ENCODE measurements around the gene BMERB1. TPM values are rescaled to one million over a fixed set of nuclear protein-coding genes. Genes with fewer than 3 reads are reported as not detected.
"Not testable (repeated sequence)": the region's sequence is repeated elsewhere in the genome, so short reads cannot be mapped to it uniquely, and the experiment has no call there.

The BMERB1 gene
- 43.1 TPM for polyA plus RNA-seq (2013, experiment 1 of 4)
- 40.1 TPM for polyA plus RNA-seq (2013, experiment 2 of 4)
- polyA plus RNA-seq (2013, experiment 3 of 4): 42.0 TPM
- 40.8 TPM for polyA plus RNA-seq (2013, experiment 4 of 4)

DNA sequence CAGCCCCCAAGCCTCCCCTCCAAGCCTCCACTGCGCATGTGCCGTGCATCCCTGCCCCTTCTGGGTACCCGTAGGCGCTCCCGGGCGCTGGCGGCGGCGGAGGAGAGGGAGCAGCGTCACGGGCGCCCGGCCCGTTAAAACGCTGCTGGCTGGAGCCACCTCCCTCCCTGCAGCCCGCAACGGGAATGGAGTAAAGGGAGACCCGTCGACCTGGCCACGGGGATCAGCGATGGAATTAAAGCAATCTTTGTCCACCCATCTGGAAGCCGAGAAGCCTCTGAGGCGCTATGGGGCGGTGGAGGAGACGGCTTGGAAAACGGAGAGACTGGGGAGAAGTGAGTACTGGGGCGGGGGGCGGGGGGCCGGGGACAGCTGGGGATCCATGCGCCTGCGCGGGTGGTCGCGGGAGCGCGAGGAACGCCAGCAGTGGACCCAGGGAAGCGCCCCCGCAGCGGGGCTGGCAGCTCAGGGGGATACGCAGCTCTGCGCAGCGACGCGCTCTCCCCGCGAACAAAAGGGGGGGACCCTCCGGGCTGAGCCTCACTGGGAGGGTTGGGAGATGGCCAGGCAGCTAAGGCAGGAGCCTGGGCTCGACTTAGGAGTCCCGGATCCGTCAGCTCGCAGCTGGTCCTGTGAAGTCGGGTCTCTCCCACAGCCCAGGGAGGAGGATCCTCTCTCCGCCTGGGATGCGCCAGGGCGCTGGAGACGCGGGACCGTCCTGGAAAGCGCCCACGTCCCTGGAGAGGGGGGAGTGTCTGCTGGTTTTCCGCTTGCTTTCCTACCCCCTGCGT is at the start of gene BMERB1:
TSS of gene BMERB1 (plus strand) at position 164 of the 791 bp plus-strand sequence. CDS start at position 230, 66 bp downstream.
- Histone ChIP-seq H3K36me3 (ENCODE audit: control insufficient read depth, insufficient read depth, low read length) (no peaks in the 10 kb centered on the region), H3K27me3 (ENCODE audit: control insufficient read depth, insufficient read depth, low read length, poor library complexity, severe bottlenecking) (peaks cover 10% of the 10 kb centered on the region), H3K27ac (ENCODE audit: insufficient read depth, low read depth, low read length, poor library complexity, severe bottlenecking) (no peak within 1 kb of the TSS), H3K4me3 (ENCODE audit: insufficient read depth, low read depth, low read length) (peak within 1 kb of the TSS; percentile 81), H3K9me3 (ENCODE audit: control insufficient read depth, low read length) (no peaks in the 10 kb centered on the region), H3K4me1 (ENCODE audit: control insufficient read depth, insufficient read depth, low read length) (no peaks in the 10 kb centered on the region)
- WGBS, 2 experiments: 0% methylated on average over 63 of the region's 63 CpGs

DNA sequence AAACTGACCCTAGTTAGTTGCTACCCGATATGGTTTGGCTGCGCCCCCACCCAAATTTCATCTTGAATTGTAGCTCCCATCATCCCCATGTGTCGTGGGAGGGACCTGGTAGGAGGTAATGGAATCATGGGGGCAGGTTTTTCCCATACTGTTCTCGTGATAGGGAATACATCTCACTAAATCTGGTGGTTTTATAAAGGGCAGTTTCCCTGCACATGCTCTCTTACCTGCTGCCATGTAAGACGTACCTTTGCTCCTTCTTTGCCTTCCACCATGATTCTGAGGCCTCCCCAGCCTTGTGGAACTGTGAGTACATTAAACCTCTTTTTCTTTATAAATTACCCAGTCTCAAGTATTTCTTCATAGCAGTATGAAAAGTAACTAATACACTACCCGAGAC is 46.3 kb upstream of the BMERB1 start:
- 94 to 96% methylated on average over 5 of the region's 6 CpGs for WGBS, 2 experiments
- not testable (repeated sequence) for H3K27ac ChIP-seq (ENCODE audit: insufficient read depth, low read depth, low read length, poor library complexity, severe bottlenecking); H3K36me3 ChIP-seq (ENCODE audit: control insufficient read depth, insufficient read depth, low read length); H3K4me1 ChIP-seq (ENCODE audit: control insufficient read depth, insufficient read depth, low read length); H3K27me3 ChIP-seq (ENCODE audit: control insufficient read depth, insufficient read depth, low read length, poor library complexity, severe bottlenecking); H3K4me3 ChIP-seq (ENCODE audit: insufficient read depth, low read depth, low read length); H3K9me3 ChIP-seq (ENCODE audit: control insufficient read depth, low read length)

DNA sequence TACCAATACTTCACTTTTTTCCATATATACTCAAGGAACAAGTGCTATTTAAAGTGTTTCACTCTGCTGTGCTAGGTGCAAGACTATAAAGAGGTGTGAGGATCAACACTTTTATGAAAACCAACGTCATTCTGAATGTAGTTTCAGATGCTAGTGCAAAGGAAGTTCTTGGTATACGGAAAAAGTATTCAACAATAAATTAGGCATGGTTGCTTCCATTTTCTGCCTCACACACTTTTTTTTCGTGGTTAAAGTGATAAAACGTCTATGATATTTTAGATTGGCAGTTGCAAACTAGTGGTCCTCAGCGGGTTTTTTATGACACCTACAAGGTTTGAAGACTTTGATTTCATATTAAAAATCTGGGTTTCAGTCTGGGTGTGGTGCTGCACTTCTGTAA is 44.5 kb upstream of the BMERB1 start:
- H3K27ac ChIP-seq (ENCODE audit: insufficient read depth, low read depth, low read length, poor library complexity, severe bottlenecking); H3K4me3 ChIP-seq (ENCODE audit: insufficient read depth, low read depth, low read length): not testable (repeated sequence)
- WGBS, 2 experiments: 90 to 95% methylated on average over 5 of the region's 5 CpGs

DNA sequence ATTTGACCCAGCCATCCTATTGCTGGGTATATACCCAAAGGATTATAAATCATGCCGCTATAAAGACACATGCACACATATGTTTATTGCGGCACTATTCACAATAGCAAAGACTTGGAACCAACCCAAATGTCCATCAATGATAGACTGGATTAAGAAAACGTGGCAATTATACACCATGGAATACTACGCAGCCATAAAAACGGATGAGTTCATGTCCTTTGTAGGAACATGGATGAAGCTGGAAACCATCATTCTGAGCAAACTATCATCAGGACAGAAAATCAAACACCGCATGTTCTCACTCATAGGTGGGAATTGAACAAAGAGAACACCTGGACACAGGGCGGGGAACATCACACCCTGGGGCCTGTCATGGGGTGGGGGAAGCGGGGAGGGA is 41.4 kb upstream of the BMERB1 start:
- not testable (repeated sequence) for H3K36me3 ChIP-seq (ENCODE audit: control insufficient read depth, insufficient read depth, low read length); H3K4me3 ChIP-seq (ENCODE audit: insufficient read depth, low read depth, low read length); H3K27ac ChIP-seq (ENCODE audit: insufficient read depth, low read depth, low read length, poor library complexity, severe bottlenecking); H3K9me3 ChIP-seq (ENCODE audit: control insufficient read depth, low read length); H3K4me1 ChIP-seq (ENCODE audit: control insufficient read depth, insufficient read depth, low read length)
- WGBS, 2 experiments: 91 to 92% methylated on average over 6 to 7 of the region's 8 CpGs
- peaks cover 12% of the 10 kb centered on the region for H3K27me3 ChIP-seq (ENCODE audit: control insufficient read depth, insufficient read depth, low read length, poor library complexity, severe bottlenecking)

More for the DNA sequence above, 44.5 kb upstream of the BMERB1 start:
- not testable (repeated sequence) for H3K36me3 ChIP-seq (ENCODE audit: control insufficient read depth, insufficient read depth, low read length); H3K4me1 ChIP-seq (ENCODE audit: control insufficient read depth, insufficient read depth, low read length); H3K27me3 ChIP-seq (ENCODE audit: control insufficient read depth, insufficient read depth, low read length, poor library complexity, severe bottlenecking); H3K9me3 ChIP-seq (ENCODE audit: control insufficient read depth, low read length)

DNA sequence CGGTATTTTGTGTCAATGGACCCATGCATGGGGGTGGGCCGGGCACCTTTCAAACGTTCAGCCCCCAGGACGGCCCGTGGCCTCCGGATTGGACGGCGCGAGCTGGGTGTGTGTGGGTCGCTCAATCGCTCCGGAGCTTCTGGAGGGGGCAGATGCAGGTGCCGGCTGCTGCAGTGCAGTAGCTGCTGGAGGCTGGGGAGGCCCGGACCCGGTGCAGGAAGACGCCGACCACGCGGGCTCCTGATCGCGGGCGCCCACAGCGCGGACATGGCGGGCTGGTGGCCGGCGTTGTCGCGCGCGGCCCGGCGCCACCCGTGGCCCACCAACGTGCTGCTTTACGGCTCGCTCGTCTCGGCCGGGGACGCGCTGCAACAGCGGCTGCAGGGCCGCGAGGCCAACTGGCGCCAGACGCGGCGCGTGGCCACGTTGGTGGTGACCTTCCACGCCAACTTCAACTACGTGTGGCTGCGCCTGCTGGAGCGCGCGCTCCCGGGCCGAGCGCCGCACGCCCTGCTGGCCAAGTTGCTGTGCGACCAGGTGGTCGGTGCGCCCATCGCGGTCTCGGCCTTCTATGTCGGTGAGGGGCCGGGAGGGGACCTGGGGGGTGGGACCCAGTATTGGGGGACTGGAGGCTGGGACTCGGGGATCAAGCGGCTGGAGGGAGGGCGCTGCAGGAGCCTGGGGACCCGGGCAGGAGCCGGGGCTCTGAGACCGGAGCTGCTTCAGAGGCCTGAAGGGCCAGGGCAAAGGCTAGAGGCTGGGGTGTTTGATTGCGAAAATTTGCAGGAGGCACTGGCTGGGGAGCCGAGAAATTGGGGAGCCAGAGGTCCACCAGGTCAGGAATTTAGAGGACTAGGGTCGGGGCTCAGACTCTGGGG is 38.5 kb upstream of the BMERB1 start, which contains the start of gene MPV17L:
TSS of gene MPV17L (plus strand) at position 124 of the 878 bp plus-strand sequence. CDS start at position 268, 144 bp downstream.
- not testable (repeated sequence) for H3K36me3 ChIP-seq (ENCODE audit: control insufficient read depth, insufficient read depth, low read length); H3K27ac ChIP-seq (ENCODE audit: insufficient read depth, low read depth, low read length, poor library complexity, severe bottlenecking); H3K9me3 ChIP-seq (ENCODE audit: control insufficient read depth, low read length); H3K4me1 ChIP-seq (ENCODE audit: control insufficient read depth, insufficient read depth, low read length)
- H3K27me3 ChIP-seq (ENCODE audit: control insufficient read depth, insufficient read depth, low read length, poor library complexity, severe bottlenecking): peaks cover 12% of the 10 kb centered on the region
- peak within 1 kb of the TSS; percentile 34 for H3K4me3 ChIP-seq (ENCODE audit: insufficient read depth, low read depth, low read length)
- 6 to 9% methylated on average over 79 of the region's 79 CpGs for WGBS, 2 experiments

DNA sequence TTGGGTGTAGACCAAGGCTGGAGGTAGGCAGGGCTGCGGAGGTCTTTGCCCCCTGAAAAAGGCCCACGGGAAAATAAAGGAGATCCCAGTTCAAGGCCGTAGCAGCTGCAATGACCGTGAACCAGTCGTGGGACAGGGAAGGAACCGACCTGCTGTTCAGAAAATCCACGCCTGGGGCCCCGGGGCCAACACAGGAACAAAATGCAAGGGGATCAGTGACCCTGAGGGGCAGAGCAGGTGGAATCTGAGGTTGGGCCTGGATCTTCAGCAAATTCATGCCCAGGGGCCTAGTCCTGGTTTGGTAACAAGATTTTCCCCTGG is 37.9 kb upstream of the BMERB1 start:
- H3K4me1 ChIP-seq (ENCODE audit: control insufficient read depth, insufficient read depth, low read length); H3K9me3 ChIP-seq (ENCODE audit: control insufficient read depth, low read length); H3K27ac ChIP-seq (ENCODE audit: insufficient read depth, low read depth, low read length, poor library complexity, severe bottlenecking); H3K36me3 ChIP-seq (ENCODE audit: control insufficient read depth, insufficient read depth, low read length); H3K4me3 ChIP-seq (ENCODE audit: insufficient read depth, low read depth, low read length): not testable (repeated sequence)
- 83 to 84% methylated on average over 8 of the region's 8 CpGs for WGBS, 2 experiments
- peaks cover 12% of the 10 kb centered on the region for H3K27me3 ChIP-seq (ENCODE audit: control insufficient read depth, insufficient read depth, low read length, poor library complexity, severe bottlenecking)

DNA sequence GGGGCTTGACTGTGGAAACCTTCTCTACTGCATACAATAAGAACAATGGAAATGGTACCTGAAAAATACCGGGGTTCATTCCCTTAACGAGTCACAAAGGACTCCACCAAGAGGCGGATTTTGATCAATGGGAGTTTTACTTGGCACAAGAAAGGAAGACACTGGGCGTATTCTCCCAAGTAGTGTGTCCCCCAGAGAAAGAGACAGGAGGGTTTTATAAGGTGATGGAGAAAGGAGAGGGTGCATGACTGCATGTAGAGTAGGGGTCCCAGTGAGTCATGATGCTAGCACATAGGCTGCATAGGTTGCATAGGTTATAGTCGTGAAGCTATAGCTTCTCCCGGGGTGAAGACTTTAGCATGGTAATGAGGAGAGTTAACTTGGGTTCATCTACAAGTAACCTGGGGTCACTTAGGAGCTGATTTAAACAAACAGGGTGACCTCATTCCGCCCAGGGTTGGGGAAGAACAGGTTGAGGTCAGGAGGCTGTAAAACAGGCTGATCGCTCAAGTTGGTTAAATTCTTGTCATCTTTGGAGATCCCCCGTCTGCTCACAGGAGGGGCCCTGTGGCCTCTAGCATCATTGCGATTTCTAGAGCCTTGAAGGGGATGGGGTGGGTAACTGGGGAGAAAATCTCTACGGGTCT is 37.3 kb upstream of the BMERB1 start:
- Histone ChIP-seq H3K4me1 (ENCODE audit: control insufficient read depth, insufficient read depth, low read length) (no peaks in the 10 kb centered on the region), H3K9me3 (ENCODE audit: control insufficient read depth, low read length) (no peaks in the 10 kb centered on the region), H3K36me3 (ENCODE audit: control insufficient read depth, insufficient read depth, low read length) (no peaks in the 10 kb centered on the region), H3K27me3 (ENCODE audit: control insufficient read depth, insufficient read depth, low read length, poor library complexity, severe bottlenecking) (peaks cover 12% of the 10 kb centered on the region), H3K4me3 (ENCODE audit: insufficient read depth, low read depth, low read length) (no peak overlapping the region), H3K27ac (ENCODE audit: insufficient read depth, low read depth, low read length, poor library complexity, severe bottlenecking) (no peak overlapping the region)
- WGBS, 2 experiments: 89 to 91% methylated on average over 11 of the region's 11 CpGs

DNA sequence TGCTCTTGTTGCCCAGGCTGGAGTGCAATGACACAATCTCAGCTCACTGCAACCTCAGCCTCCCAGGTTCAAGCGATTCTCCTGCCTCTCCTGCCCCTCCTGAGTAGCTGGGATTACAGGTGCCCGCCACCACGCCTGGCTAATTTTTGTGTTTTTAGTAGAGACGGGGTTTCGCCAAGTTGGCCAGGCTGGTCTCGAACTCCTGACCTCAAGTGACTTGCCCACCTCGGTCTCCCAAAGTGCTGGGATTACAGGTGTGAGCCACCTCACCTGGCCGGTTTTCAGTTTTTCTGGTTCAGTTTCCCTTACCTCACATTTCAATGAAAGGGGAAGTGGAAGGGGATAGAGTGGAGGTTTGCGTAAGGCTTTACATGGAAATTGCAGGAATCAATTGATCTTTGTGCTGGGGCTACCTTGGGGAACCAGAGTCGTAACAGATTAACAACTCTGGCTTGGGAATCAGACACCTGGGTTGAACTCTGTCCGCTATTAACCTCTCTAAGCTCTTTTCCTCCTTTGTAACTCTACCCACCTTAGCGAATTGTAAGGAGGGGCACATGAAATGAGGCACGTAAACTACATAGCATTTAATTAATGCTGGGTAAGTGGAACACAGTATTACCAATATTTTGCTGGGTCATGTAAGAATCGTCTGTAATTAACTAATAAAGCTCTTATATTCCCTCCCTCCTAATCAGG is 35.6 kb upstream of the BMERB1 start:
- no peak overlapping the region for H3K27ac ChIP-seq (ENCODE audit: insufficient read depth, low read depth, low read length, poor library complexity, severe bottlenecking)
- H3K36me3 ChIP-seq (ENCODE audit: control insufficient read depth, insufficient read depth, low read length): no peaks in the 10 kb centered on the region
- peaks cover 12% of the 10 kb centered on the region for H3K27me3 ChIP-seq (ENCODE audit: control insufficient read depth, insufficient read depth, low read length, poor library complexity, severe bottlenecking)
- no peak overlapping the region for H3K4me3 ChIP-seq (ENCODE audit: insufficient read depth, low read depth, low read length)
- no peaks in the 10 kb centered on the region for H3K4me1 ChIP-seq (ENCODE audit: control insufficient read depth, insufficient read depth, low read length)
- H3K9me3 ChIP-seq (ENCODE audit: control insufficient read depth, low read length): no peaks in the 10 kb centered on the region
- WGBS, 2 experiments: 90 to 93% methylated on average over 11 to 13 of the region's 14 CpGs

DNA sequence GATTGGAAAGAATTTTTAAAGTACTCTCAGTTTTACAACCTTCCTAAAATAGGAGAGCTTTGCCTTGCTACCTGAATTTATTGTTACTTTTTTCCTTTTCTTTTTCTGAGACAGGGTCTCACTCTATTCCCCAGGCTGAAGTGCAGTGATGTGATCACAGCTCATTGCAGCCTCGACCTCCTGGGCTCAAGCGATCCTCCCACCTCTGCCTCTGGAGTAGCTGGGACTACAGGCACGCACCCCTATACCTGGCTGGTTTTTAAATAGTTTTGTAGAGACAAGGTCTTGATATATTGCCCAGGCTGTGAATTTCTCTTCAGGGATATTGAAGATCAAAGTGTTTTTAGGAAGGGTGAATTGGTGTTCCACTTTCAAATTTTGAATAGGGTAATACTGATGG is 35.1 kb upstream of the BMERB1 start:
- H3K27me3 ChIP-seq (ENCODE audit: control insufficient read depth, insufficient read depth, low read length, poor library complexity, severe bottlenecking): peaks cover 12% of the 10 kb centered on the region
- H3K9me3 ChIP-seq (ENCODE audit: control insufficient read depth, low read length): no peaks in the 10 kb centered on the region
- no peak overlapping the region for H3K4me3 ChIP-seq (ENCODE audit: insufficient read depth, low read depth, low read length)
- no peaks in the 10 kb centered on the region for H3K36me3 ChIP-seq (ENCODE audit: control insufficient read depth, insufficient read depth, low read length)
- H3K4me1 ChIP-seq (ENCODE audit: control insufficient read depth, insufficient read depth, low read length): no peaks in the 10 kb centered on the region
- no peak overlapping the region for H3K27ac ChIP-seq (ENCODE audit: insufficient read depth, low read depth, low read length, poor library complexity, severe bottlenecking)
- 92 to 95% methylated on average over 3 of the region's 3 CpGs for WGBS, 2 experiments
